ENCODE data around the gene CCR3. TPM values are rescaled to one million over a fixed set of nuclear protein-coding genes. Genes with fewer than 3 reads are reported as not detected.

Gene CCR3
- total RNA-seq, 1 experiment from 2014 or later: not detected

- DNase-seq (ENCODE audit: low read depth, low spot score): no peak
- no peaks in the 10 kb centered on the region for H3K4me1 ChIP-seq (ENCODE audit: control insufficient read depth, insufficient read depth, low read length)
- no peak overlapping the region for H3K27ac ChIP-seq (ENCODE audit: low read length)
- no peaks in the 10 kb centered on the region for H3K27me3 ChIP-seq (ENCODE audit: control insufficient read depth, insufficient read depth, low read length)
- TF ChIP-seq POLR2AphosphoS5 (IDR thresholded peaks at IDR 0.05; ENCODE audit: low read depth, low read length) (no peak), REST (IDR thresholded peaks at IDR 0.05; ENCODE audit: insufficient read depth in 1 of 2, low read depth in 2 of 2, low read length in 1 of 2) (no peak), SIN3A (IDR thresholded peaks at IDR 0.05; ENCODE audit: borderline replicate concordance, insufficient read depth, low read depth, low read length) (no peak), TCF7L2 (IDR thresholded peaks at IDR 0.05; ENCODE audit: low read depth, low read length) (no peak), CTCF (IDR thresholded peaks at IDR 0.05) (no peak)
- no TSS peak for BruUV-seq (replicated peaks)
- H3K4me3 ChIP-seq (ENCODE audit: low read depth in 2 of 2, low read length in 2 of 2): no peak overlapping the region
- intact Hi-C loops (cut with micrococcal nuclease; ENCODE audit: unreplicated experiment) (no loop called here), in situ Hi-C loops (cut with HindIII; ENCODE audit: low pct_unique_long_range_greater_than_20kb, low sequenced_read_pairs) (no loop called here)
- ChIA-PET POLR2A (no interaction called here), CTCF (no interaction called here)
- H3K36me3 ChIP-seq (ENCODE audit: control insufficient read depth, insufficient read depth, low read length): no peaks in the 10 kb centered on the region
- no peak for ATAC-seq
- H3K9me3 ChIP-seq (ENCODE audit: control insufficient read depth, insufficient read depth, low read depth, low read length): no peaks in the 10 kb centered on the region
Observed at GRCh38 chr3:46196261-46196957, 45.9 kb upstream of the CCR3 start.

GRCh38 chr3:46200211-46200610 lies 42.0 kb upstream of the CCR3 start:
- no peaks in the 10 kb centered on the region for H3K27me3 ChIP-seq (ENCODE audit: control insufficient read depth, insufficient read depth, low read length)
- DNase-seq (ENCODE audit: low read depth, low spot score) (no peak), ATAC-seq (no peak)
- H3K36me3 ChIP-seq (ENCODE audit: control insufficient read depth, insufficient read depth, low read length): no peaks in the 10 kb centered on the region
- POLR2A ChIA-PET: no interaction called here
- intact Hi-C loops (cut with micrococcal nuclease; ENCODE audit: unreplicated experiment) (no loop called here), in situ Hi-C loops (cut with HindIII; ENCODE audit: low pct_unique_long_range_greater_than_20kb, low sequenced_read_pairs) (no loop called here)
- H3K4me1 ChIP-seq (ENCODE audit: control insufficient read depth, insufficient read depth, low read length): no peaks in the 10 kb centered on the region
- no peak overlapping the region for H3K27ac ChIP-seq (ENCODE audit: low read length)
- no peaks in the 10 kb centered on the region for H3K9me3 ChIP-seq (ENCODE audit: control insufficient read depth, insufficient read depth, low read depth, low read length)
- H3K4me3 ChIP-seq (ENCODE audit: low read depth in 2 of 2, low read length in 2 of 2): no peak overlapping the region
- BruUV-seq (replicated peaks): no TSS peak
- TF ChIP-seq TCF7L2 (IDR thresholded peaks at IDR 0.05; ENCODE audit: low read depth, low read length) (no peak), CTCF (IDR thresholded peaks at IDR 0.05) (no peak), SIN3A (IDR thresholded peaks at IDR 0.05; ENCODE audit: borderline replicate concordance, insufficient read depth, low read depth, low read length) (no peak), POLR2AphosphoS5 (IDR thresholded peaks at IDR 0.05; ENCODE audit: low read depth, low read length) (no peak), REST (IDR thresholded peaks at IDR 0.05; ENCODE audit: insufficient read depth in 1 of 2, low read depth in 2 of 2, low read length in 1 of 2) (no peak)
- CTCF ChIA-PET: no interaction called here

Measured in Panc1 (cell line).